MCF 10A (cell line): ENCODE measurements around the gene LMLN. TPM values are rescaled to one million over a fixed set of nuclear protein-coding genes. Genes with fewer than 3 reads are reported as not detected.

Experiments used
- BruUV-seq: library from RNA; stranded (reverse); fragments of 400-500 nt; replicated peaks from 2 replicates; lab custom pipeline; 2021; lab: Mats Ljungman, UMichigan
- CTCF ChIA-PET: fragments of 300-600 bp; sonication (Branson Sonifier 250); formaldehyde crosslinking; extraction: SDS; loops from one replicate; lab custom pipeline; 2021; ENCODE audit warnings: antibody characterized with exemption, inconsistent platforms; lab: Yijun Ruan, JAX
- POLR2A ChIA-PET: fragments of 300-600, 350-650 bp; sonication (Branson Sonifier 250); formaldehyde crosslinking; extraction: SDS; loops from one replicate; lab custom pipeline; 2020; ENCODE audit warnings: antibody characterized with exemption, inconsistent platforms; lab: Yijun Ruan, JAX
- DNase-seq: peaks from one replicate; pipeline ENCODE4 v3.0.0-alpha.2; 2018; ENCODE audit not compliant: unreplicated experiment
- H3K27ac Mint-ChIP-seq: one replicate; pipeline ENCODE4 v1.8.0; 2022; ENCODE audit warnings: mild to moderate bottlenecking, low read depth, mixed read lengths; ENCODE audit not compliant: unreplicated experiment
- H3K27me3 Mint-ChIP-seq: one replicate; pipeline ENCODE4 v1.8.0; 2022; ENCODE audit warnings: mixed read lengths; ENCODE audit not compliant: insufficient read depth, unreplicated experiment
- H3K36me3 Mint-ChIP-seq: one replicate; pipeline ENCODE4 v1.8.0; 2022; ENCODE audit warnings: mild to moderate bottlenecking, moderate library complexity, mixed read lengths; ENCODE audit not compliant: insufficient read depth, unreplicated experiment
- H3K4me1 Mint-ChIP-seq: one replicate; pipeline ENCODE4 v1.8.0; 2022; ENCODE audit warnings: mixed read lengths; ENCODE audit not compliant: insufficient read depth, unreplicated experiment
- H3K4me3 Mint-ChIP-seq: one replicate; pipeline ENCODE4 v1.8.0; 2022; ENCODE audit warnings: mild to moderate bottlenecking, moderate library complexity, mixed read lengths; ENCODE audit not compliant: unreplicated experiment
- H3K9me3 Mint-ChIP-seq: one replicate; pipeline ENCODE4 v1.8.0; 2022; ENCODE audit warnings: mixed read lengths; ENCODE audit not compliant: unreplicated experiment
- intact Hi-C: fragments of 100-400 bp; cut with micrococcal nuclease; formaldehyde crosslinking; loops from 2 replicates; pipeline ENCODE4 v1.14.1; 2022
- total RNA-seq: library from RNA; stranded (reverse); gene quantifications from 2 replicates; pipeline ENCODE4 v1.2.3, GENCODE V29; 2022
- TF ChIP-seq, protein P1 (sequence below): fragments of 200-600 bp; IDR thresholded peaks from one replicate; pipeline ENCODE4 v1.8.0; 2022; ENCODE audit warnings: antibody characterized with exemption, mild to moderate bottlenecking; ENCODE audit not compliant: unreplicated experiment

LMLN gene
- total RNA-seq, 1 experiment from 2014 or later: 8.0 TPM

DNA sequence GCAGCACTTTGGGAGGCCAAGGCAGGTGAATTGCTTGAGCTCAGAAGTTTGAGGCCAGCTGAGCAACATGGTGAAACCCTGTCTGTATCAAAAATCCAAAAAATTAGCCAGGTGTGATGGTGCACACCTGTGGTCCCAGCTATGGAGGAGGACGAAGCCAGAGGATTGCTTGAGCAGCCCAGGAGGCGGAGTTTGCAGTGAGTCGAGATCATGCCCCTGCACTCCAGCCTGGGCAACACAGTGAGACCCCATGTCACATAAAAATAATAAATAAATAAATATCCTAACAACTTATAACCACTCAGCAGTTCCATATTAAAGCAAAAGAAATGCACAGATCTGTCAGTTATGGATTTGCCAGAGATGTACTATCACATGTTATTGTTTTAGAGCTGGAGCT, 62.6 kb downstream of the LMLN start:
- Mint-ChIP-seq H3K27ac (no peak overlapping the region), H3K4me1 (no peaks in the 10 kb centered on the region), H3K36me3 (peaks cover 8% of the 10 kb centered on the region), H3K9me3 (no peaks in the 10 kb centered on the region), H3K4me3 (no peak overlapping the region), H3K27me3 (no peaks in the 10 kb centered on the region)
- CTCF ChIA-PET: interaction anchor here (1.0 kb wide), 2 partner anchors 49 to 117 kb away, joined by 3 to 4 read pairs; no protein-coding TSS in a partner anchor
- intact Hi-C loops: no loop called here
- no peak for DNase-seq
- POLR2A ChIA-PET: interaction anchor here (0.8 kb wide), 1 partner anchor 9 kb away, joined by 3 read pairs; no protein-coding TSS in a partner anchor
- TF ChIP-seq, protein P1, sequence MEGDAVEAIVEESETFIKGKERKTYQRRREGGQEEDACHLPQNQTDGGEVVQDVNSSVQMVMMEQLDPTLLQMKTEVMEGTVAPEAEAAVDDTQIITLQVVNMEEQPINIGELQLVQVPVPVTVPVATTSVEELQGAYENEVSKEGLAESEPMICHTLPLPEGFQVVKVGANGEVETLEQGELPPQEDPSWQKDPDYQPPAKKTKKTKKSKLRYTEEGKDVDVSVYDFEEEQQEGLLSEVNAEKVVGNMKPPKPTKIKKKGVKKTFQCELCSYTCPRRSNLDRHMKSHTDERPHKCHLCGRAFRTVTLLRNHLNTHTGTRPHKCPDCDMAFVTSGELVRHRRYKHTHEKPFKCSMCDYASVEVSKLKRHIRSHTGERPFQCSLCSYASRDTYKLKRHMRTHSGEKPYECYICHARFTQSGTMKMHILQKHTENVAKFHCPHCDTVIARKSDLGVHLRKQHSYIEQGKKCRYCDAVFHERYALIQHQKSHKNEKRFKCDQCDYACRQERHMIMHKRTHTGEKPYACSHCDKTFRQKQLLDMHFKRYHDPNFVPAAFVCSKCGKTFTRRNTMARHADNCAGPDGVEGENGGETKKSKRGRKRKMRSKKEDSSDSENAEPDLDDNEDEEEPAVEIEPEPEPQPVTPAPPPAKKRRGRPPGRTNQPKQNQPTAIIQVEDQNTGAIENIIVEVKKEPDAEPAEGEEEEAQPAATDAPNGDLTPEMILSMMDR: no peak
- BruUV-seq: no TSS peak

DNA sequence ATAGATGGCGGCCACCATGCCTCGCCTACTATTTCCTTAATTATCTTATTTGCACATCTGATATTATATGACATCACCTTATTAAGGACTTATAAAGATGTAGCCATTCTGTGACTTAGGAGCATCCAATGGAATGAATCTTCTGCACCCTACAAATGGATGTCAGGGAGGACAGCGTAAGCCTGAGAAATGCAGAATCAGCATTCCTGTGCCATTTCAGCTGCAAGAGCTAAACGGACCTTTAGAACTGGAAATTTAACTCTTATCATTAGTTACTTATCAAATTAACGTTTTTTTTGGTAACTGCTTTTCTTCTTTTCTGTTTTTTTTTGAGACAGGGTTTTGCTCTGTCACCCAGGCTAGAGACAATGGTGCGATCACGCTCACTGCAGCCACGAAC, 65.6 kb downstream of the LMLN start:
- H3K36me3 Mint-ChIP-seq: peaks cover 8% of the 10 kb centered on the region
- intact Hi-C loops: no loop called here
- no TSS peak for BruUV-seq
- no peak for DNase-seq
- H3K9me3 Mint-ChIP-seq: no peaks in the 10 kb centered on the region
- POLR2A ChIA-PET: no interaction called here
- H3K4me1 Mint-ChIP-seq: peaks cover 8% of the 10 kb centered on the region
- H3K27ac Mint-ChIP-seq: no peak overlapping the region
- no peaks in the 10 kb centered on the region for H3K27me3 Mint-ChIP-seq
- CTCF ChIA-PET: no interaction called here
- H3K4me3 Mint-ChIP-seq: no peak overlapping the region
- TF ChIP-seq, protein P1: no peak

DNA sequence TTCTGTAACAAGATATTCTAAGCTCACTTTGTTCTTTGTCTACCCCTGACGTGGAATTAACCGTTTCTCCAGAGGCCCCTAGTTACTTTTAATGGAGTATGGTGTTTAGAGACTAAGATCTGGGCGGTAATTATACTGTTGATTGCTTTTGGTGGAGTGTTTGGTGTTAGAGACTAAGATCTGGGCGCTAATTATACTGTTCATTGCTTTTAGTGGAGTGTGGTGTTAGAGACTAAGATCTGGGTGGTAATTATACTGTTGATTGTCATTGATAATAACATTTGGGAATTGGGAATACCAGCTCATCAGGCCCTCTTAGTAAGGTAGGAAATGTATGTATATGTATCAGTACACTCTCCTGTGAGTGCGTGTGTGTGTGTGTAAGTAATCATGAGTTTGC, 66.6 kb downstream of the LMLN start:
- H3K27me3 Mint-ChIP-seq: no peaks in the 10 kb centered on the region
- H3K9me3 Mint-ChIP-seq: no peaks in the 10 kb centered on the region
- no peak overlapping the region for H3K27ac Mint-ChIP-seq
- no TSS peak for BruUV-seq
- H3K36me3 Mint-ChIP-seq: peaks cover 18% of the 10 kb centered on the region
- no peak for DNase-seq
- no peak overlapping the region for H3K4me3 Mint-ChIP-seq
- CTCF ChIA-PET: no interaction called here
- H3K4me1 Mint-ChIP-seq: peaks cover 8% of the 10 kb centered on the region
- TF ChIP-seq, protein P1: no peak
- intact Hi-C loops: no loop called here
- POLR2A ChIA-PET: no interaction called here

DNA sequence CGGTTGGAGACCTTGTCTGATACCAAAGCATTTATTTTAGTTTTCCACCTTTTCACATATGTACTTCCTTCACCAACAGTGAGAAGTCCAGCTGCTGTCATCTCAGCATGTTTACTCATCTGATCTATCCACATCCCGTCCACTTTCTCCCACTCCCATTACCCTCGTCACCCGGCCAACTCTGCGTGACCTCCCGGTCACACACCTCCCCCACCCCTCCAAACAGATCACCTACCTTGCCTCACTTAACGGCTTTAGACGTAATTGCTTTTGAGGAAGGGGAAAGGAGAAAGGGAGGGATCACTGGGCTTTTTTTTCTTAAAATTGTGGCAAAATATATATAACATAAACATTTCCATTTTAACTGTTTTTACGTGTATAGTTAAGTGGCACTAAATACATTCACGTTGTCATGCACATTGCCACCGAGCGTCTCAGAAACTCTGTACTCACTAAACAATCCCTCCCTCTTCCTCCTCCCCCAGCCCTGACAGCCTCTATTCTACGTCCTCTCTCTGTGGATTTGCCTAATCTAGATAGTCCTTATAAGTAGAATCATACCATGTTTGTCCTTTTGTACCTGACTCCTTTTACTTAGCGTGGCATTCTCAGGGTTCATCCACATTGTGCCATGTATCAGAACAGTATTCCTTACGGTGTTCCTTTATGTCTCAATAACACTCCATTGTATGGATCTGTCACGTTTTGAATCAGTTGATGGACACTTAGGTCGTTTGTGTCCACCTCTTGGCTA, 67.2 kb downstream of the LMLN start:
- H3K27me3 Mint-ChIP-seq: no peaks in the 10 kb centered on the region
- H3K27ac Mint-ChIP-seq: no peak overlapping the region
- intact Hi-C loops: no loop called here
- no peaks in the 10 kb centered on the region for H3K9me3 Mint-ChIP-seq
- no peak for DNase-seq
- H3K36me3 Mint-ChIP-seq: peaks cover 20% of the 10 kb centered on the region
- ChIA-PET CTCF (no interaction called here), POLR2A (no interaction called here)
- TF ChIP-seq, protein P1: no peak
- no TSS peak for BruUV-seq
- peaks cover 8% of the 10 kb centered on the region for H3K4me1 Mint-ChIP-seq
- H3K4me3 Mint-ChIP-seq: no peak overlapping the region
